ENCODE results near the gene NKRF.

GRCh38 chrX:119573222-119573621 is 33.0 kb downstream of the NKRF start:
- TF ChIP-seq, protein P1, sequence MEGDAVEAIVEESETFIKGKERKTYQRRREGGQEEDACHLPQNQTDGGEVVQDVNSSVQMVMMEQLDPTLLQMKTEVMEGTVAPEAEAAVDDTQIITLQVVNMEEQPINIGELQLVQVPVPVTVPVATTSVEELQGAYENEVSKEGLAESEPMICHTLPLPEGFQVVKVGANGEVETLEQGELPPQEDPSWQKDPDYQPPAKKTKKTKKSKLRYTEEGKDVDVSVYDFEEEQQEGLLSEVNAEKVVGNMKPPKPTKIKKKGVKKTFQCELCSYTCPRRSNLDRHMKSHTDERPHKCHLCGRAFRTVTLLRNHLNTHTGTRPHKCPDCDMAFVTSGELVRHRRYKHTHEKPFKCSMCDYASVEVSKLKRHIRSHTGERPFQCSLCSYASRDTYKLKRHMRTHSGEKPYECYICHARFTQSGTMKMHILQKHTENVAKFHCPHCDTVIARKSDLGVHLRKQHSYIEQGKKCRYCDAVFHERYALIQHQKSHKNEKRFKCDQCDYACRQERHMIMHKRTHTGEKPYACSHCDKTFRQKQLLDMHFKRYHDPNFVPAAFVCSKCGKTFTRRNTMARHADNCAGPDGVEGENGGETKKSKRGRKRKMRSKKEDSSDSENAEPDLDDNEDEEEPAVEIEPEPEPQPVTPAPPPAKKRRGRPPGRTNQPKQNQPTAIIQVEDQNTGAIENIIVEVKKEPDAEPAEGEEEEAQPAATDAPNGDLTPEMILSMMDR (IDR thresholded peaks at IDR 0.05), result no peak
- TF ChIP-seq ZFX (IDR thresholded peaks at IDR 0.05; ENCODE audit: borderline replicate concordance), result no peak
